Adrenal gland (tissue), 12 donors: ENCODE measurements around the gene SLC22A4. TPM values are rescaled to one million over a fixed set of nuclear protein-coding genes. Genes with fewer than 3 reads are reported as not detected.

Experiments used
- DNase-seq, 7 donors: peaks; one replicate each; pipeline ENCODE4 v3.0.0-alpha.2; 2019 to 2020
- H3K27ac ChIP-seq, 5 donors: fragments of 200-600 bp; sonication (generic) in 4 of 5; 1 replicate in 3 of 5; 2 replicates in 2 of 5; pipeline versions ENCODE4 v1.5.1 to v1.8.0; 2016 to 2020; ENCODE audit warnings: mild to moderate bottlenecking in 1 of 5
- H3K27me3 ChIP-seq: fragments of 200-600 bp; 2 replicates; pipeline ENCODE4 v1.8.0; 2021
- H3K36me3 ChIP-seq, 2 donors: fragments of 200-600 bp; replicated peaks in 1 of 2; 1 replicate in 1 of 2; 2 replicates in 1 of 2; pipeline versions ENCODE4 v1.5.1 to v1.8.0; 2018 to 2022
- H3K4me1 ChIP-seq, 2 donors: fragments of 200-600 bp; replicated peaks in 1 of 2; 1 replicate in 1 of 2; 2 replicates in 1 of 2; pipeline versions ENCODE4 v1.5.1 to v1.8.0; 2018 to 2021
- H3K4me3 ChIP-seq, 4 donors: fragments of 200-600 bp; sonication (generic) in 3 of 4; one replicate each; pipeline ENCODE4 v1.5.1; 2016 to 2018
- H3K9me3 ChIP-seq, 3 donors: fragments of 200-600 bp; sonication (generic) in 1 of 3; replicated peaks in 1 of 3; 1 replicate in 2 of 3; 2 replicates in 1 of 3; pipeline versions ENCODE4 v1.5.1 to v1.8.0; 2016 to 2021
- POLR2A ChIP-seq, 2 donors: fragments of 450-650 bp; IDR thresholded peaks; one replicate each; pipeline ENCODE4 v1.6.1; 2017; ENCODE audit warnings: antibody characterized with exemption in 2 of 2, mild to moderate bottlenecking in 2 of 2, moderate library complexity in 1 of 2
- WGBS, 4 donors: extraction: QIAGEN DNeasy Blood & Tissue Kit in 2 of 4; methylation state at CpG; one replicate each; pipeline versions ENCODE4 v1.1.5 to v1.1.7; 2013 to 2017; 5-methylcytosine and 5-hydroxymethylcytosine counted together
- intact Hi-C, 2 donors: fragments of 100-400 bp; cut with DNase I; formaldehyde crosslinking; loops; one replicate each; pipeline versions ENCODE4 v1.14.1 to v1.15.0; 2022 to 2023
- polyA plus RNA-seq, 3 donors: library from polyadenylated mRNA; stranded (reverse); fragments of 200-250 nt in 2 of 3; fragments of 350-450 nt in 1 of 3; fragmentation: Illumina TruSeq in 1 of 3; extraction: RNeasy Lipid Tissue Mini Kit (QIAGEN cat#74804) in 1 of 3; gene quantifications; one replicate each; pipeline ENCODE4 v1.2.3, GENCODE V29; 2013 to 2014
- total RNA-seq, 9 donors: library from RNA; depleted of rRNA in 4 of 9; stranded (reverse); fragments of >200 nt in 4 of 9; fragments of 120-200 nt in 1 of 9; fragmentation: NEBNext Ultra II Directional in 1 of 9; extraction: Animal tissue kit (Norgen Biotek cat#: 25700) in 1 of 9; gene quantifications; one replicate each; pipeline versions ENCODE4 v1.1.0 to v1.2.4, GENCODE V29; 2013 to 2023
- TF ChIP-seq, protein P1 (sequence below), 6 experiments: fragments of 450-650 bp in 4 of 6; fragments of 200-600 bp in 2 of 6; sonication (generic) in 1 of 6; IDR thresholded peaks; 1 replicate in 5 of 6; 2 replicates in 1 of 6; pipeline versions ENCODE4 v1.5.1 to v1.8.0; 2016 to 2021; ENCODE audit warnings: antibody characterized with exemption in 6 of 6, mild to moderate bottlenecking in 2 of 6, moderate library complexity in 1 of 6
- donor health status: healthy with polysubstance abuse.
- donor health status: Bipolar disorder and iron deficiency.
- donor health status: DM: yes; HTN: yes; CAD: no.
- donor health status: DM: no; HTN: no; CAD: no.
- donor health status: DM: no; HTN: no; CAD: no.
- donor health status: DM: yes; HTN: yes; CAD: no.

The SLC22A4 gene
- total and polyA plus RNA-seq, 12 donors: 1.4 to 8.2 (median 3.2) TPM

DNA sequence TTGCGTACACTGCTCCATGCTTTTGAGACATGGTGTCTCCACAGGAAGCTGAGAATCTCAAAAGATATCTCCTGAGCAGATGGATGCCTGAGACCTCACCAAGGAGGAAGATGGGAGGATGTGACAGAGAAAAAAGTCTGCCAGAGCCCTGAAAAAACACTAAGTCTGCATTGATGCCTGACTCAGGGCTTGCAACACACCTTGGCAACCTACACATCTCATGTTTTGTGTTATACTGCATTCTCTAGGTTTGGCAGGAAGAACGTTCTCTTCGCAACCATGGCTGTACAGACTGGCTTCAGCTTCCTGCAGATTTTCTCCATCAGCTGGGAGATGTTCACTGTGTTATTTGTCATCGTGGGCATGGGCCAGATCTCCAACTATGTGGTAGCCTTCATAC, 19.2 kb downstream of the SLC22A4 start:
- Histone ChIP-seq H3K9me3 (no peaks in the 10 kb centered on the region), H3K27ac (no peak overlapping the region), H3K4me3 (no peak overlapping the region), H3K36me3 (no peaks in the 10 kb centered on the region), H3K27me3 (no peaks in the 10 kb centered on the region), H3K4me1 (peaks cover 0 to 4% of the 10 kb centered on the region in 2 donors)
- TF ChIP-seq POLR2A (IDR thresholded peaks at IDR 0.05): no peak
- TF ChIP-seq, protein P1, sequence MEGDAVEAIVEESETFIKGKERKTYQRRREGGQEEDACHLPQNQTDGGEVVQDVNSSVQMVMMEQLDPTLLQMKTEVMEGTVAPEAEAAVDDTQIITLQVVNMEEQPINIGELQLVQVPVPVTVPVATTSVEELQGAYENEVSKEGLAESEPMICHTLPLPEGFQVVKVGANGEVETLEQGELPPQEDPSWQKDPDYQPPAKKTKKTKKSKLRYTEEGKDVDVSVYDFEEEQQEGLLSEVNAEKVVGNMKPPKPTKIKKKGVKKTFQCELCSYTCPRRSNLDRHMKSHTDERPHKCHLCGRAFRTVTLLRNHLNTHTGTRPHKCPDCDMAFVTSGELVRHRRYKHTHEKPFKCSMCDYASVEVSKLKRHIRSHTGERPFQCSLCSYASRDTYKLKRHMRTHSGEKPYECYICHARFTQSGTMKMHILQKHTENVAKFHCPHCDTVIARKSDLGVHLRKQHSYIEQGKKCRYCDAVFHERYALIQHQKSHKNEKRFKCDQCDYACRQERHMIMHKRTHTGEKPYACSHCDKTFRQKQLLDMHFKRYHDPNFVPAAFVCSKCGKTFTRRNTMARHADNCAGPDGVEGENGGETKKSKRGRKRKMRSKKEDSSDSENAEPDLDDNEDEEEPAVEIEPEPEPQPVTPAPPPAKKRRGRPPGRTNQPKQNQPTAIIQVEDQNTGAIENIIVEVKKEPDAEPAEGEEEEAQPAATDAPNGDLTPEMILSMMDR (IDR thresholded peaks at IDR 0.05): no peak
- intact Hi-C loops: no loop called here
- DNase-seq: peak in 1 of 7 donors; percentile 2
- WGBS, 4 donors: 80 to 100% (median 95%) methylated on average over 4 of the region's 4 CpGs

DNA sequence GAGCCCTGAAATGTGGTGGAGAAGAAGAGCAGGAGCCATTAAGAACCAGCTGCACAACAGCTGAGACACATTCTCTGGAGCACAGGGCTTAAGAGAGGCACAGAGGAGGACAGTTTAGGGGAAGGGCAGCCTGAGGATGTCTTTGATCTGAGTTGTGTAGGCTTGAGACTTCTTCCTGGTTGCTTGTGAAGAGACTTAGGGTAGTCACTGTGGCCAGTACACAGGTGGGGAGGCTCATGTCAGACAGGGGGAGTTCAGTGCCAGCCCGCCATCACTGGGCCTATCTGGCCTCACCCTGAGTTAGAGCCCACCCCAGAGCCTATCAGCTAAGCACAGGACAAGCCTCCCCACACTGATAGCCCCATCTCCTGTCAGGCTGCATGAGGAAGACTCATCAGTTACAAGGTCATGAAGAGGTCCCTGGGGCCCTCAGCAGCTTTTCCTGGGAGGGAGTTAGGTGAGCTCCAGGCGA, 19.8 kb downstream of the SLC22A4 start:
- 86 to 100% (median 95%) methylated on average over 2 of the region's 2 CpGs for WGBS, 4 donors
- no peak overlapping the region for H3K4me3 ChIP-seq
- H3K27me3 ChIP-seq: no peaks in the 10 kb centered on the region
- H3K27ac ChIP-seq: no peak overlapping the region
- H3K36me3 ChIP-seq: no peaks in the 10 kb centered on the region
- H3K4me1 ChIP-seq: peaks cover 0 to 4% of the 10 kb centered on the region in 2 donors
- intact Hi-C loops: no loop called here
- DNase-seq: no peak
- TF ChIP-seq, protein P1 (IDR thresholded peaks at IDR 0.05): no peak
- TF ChIP-seq POLR2A (IDR thresholded peaks at IDR 0.05): no peak
- H3K9me3 ChIP-seq: no peaks in the 10 kb centered on the region

DNA sequence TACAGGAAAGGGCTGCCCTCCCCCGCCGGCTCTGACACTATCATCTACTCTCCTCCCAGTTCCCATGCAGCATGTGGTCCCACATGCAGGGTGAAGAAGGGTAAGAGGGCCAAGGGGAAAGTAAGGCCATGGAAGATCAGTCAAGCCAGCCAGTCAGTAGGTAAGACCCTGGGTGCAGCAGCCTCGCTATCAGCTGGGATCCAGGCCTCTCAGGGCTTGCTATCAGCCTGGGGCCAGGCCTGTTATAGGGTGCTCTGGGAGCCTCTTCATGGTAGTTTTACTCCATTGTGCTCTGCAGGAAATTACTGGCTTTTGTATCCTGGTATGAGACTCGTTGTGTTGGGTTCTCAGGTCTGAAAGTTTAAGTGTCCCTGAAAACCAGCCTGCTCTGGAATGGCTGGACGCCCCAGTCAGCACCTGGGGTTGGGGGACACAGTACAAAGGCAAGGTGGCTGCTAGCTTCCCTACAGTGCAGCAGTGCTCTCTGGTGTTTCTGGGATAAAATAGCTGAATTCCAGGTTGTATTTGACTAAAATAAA, 21.4 kb downstream of the SLC22A4 start:
- TF ChIP-seq, protein P1 (IDR thresholded peaks at IDR 0.05): no peak
- H3K4me3 ChIP-seq: no peak overlapping the region
- no peaks in the 10 kb centered on the region for H3K4me1 ChIP-seq
- no peaks in the 10 kb centered on the region for H3K27me3 ChIP-seq
- 67 to 92% (median 91%) methylated on average over 4 to 5 of the region's 5 CpGs for WGBS, 4 donors
- H3K9me3 ChIP-seq: no peaks in the 10 kb centered on the region
- H3K27ac ChIP-seq: no peak overlapping the region
- no peak for DNase-seq
- intact Hi-C loops: no loop called here
- H3K36me3 ChIP-seq: no peaks in the 10 kb centered on the region

DNA sequence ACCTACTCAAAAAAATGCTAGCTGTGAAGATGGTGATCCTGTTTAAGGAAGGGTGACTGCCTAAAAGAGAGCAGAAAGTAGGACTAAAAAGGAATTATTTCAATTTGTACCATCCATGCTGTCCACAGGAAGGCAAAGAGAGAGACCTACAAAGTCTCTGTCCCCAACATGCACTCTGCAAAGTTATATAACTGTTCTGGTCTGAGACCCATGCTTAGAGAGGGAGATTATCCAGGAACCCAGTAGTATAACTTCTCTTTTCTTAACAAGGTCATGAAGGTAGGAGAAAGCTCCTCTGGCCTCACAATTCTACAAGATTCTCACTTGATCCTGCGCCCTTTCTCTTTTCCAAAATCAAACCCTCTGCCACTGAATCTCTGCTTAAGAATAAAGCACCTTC, 25.8 kb downstream of the SLC22A4 start:
- H3K9me3 ChIP-seq: no peaks in the 10 kb centered on the region

More for the DNA sequence above, 25.8 kb downstream of the SLC22A4 start:
- WGBS, 4 donors: 89 to 100% (median 94%) methylated on average over 1 of the region's 1 CpG
- Histone ChIP-seq H3K27ac (no peak overlapping the region), H3K27me3 (no peaks in the 10 kb centered on the region), H3K4me1 (no peaks in the 10 kb centered on the region), H3K36me3 (no peaks in the 10 kb centered on the region), H3K4me3 (no peak overlapping the region)
- no peak for TF ChIP-seq POLR2A (IDR thresholded peaks at IDR 0.05)
- TF ChIP-seq, protein P1 (IDR thresholded peaks at IDR 0.05): no peak
- no peak for DNase-seq
- intact Hi-C loops: no loop called here
